OCI-LY7 (cell line): ENCODE measurements around the gene KCNJ9.

Experiments used
- EZH2phosphoT487 ChIP-seq: fragments of 200-600 bp; sonication (generic); IDR thresholded peaks from 2 replicates; pipeline ENCODE4 v1.6.1; 2018; ENCODE audit warnings: low read depth, borderline replicate concordance, mild to moderate bottlenecking, mixed run types, antibody characterized with exemption, low read length, moderate library complexity, mixed read lengths
- TF ChIP-seq, protein P1 (sequence below): fragments of 200-600 bp; sonication (generic); conservative IDR thresholded peaks from 2 replicates; pipeline ENCODE4 v1.5.1; 2014; ENCODE audit warnings: mild to moderate bottlenecking, antibody characterized with exemption, low read length, moderate library complexity, mixed read lengths

GRCh38 chr1:160094806-160095205 lies 13.5 kb downstream of the KCNJ9 start:
- TF ChIP-seq, protein P1, sequence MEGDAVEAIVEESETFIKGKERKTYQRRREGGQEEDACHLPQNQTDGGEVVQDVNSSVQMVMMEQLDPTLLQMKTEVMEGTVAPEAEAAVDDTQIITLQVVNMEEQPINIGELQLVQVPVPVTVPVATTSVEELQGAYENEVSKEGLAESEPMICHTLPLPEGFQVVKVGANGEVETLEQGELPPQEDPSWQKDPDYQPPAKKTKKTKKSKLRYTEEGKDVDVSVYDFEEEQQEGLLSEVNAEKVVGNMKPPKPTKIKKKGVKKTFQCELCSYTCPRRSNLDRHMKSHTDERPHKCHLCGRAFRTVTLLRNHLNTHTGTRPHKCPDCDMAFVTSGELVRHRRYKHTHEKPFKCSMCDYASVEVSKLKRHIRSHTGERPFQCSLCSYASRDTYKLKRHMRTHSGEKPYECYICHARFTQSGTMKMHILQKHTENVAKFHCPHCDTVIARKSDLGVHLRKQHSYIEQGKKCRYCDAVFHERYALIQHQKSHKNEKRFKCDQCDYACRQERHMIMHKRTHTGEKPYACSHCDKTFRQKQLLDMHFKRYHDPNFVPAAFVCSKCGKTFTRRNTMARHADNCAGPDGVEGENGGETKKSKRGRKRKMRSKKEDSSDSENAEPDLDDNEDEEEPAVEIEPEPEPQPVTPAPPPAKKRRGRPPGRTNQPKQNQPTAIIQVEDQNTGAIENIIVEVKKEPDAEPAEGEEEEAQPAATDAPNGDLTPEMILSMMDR = no peak
- TF ChIP-seq EZH2phosphoT487 = no peak
